H1 (cell line): ENCODE results near the gene CLEC10A. TPM values are rescaled to one million over a fixed set of nuclear protein-coding genes. Genes with fewer than 3 reads are reported as not detected.

Experiments
- CTCF ChIA-PET: fragments of 300-600 bp; sonication (Branson Sonifier 250); formaldehyde crosslinking; loops from one replicate; lab custom pipeline; 2021; ENCODE audit not compliant: partially characterized antibody; lab: Charles Lee
- POLR2A ChIA-PET: fragments of 300-600 bp; sonication (Branson Sonifier 250); formaldehyde crosslinking; loops from one replicate; lab custom pipeline; 2021; ENCODE audit warnings: inconsistent platforms; ENCODE audit not compliant: partially characterized antibody; lab: Charles Lee
- DNase-seq, 2 experiments: peaks; one replicate each; pipeline versions ENCODE4 v3.0.0 to v3.0.0-alpha.2; 2010 to 2022; ENCODE audit warnings: low spot score in 2 of 2, low read depth in 1 of 2, mixed read lengths in 1 of 2
- FAIRE-seq: peaks from 2 replicates; lab custom pipeline; 2011; peaks lifted over from hg19 to GRCh38; lab: Jason Lieb, UNC
- H2AFZ ChIP-seq: 2 replicates; pipeline ENCODE4 v1.8.1; 2012; ENCODE audit warnings: low read length, inconsistent platforms
- H2AK5ac ChIP-seq: 2 replicates; pipeline ENCODE4 v1.6.1; 2013; ENCODE audit warnings: low read depth, low read length
- H2BK120ac ChIP-seq: replicated peaks from 2 replicates; pipeline ENCODE3; 2013; ENCODE audit warnings: low read depth, low read length, inconsistent platforms
- H2BK12ac ChIP-seq: 2 replicates; pipeline ENCODE4 v1.6.1; 2013; ENCODE audit warnings: low read depth, low read length
- H2BK15ac ChIP-seq: 2 replicates; pipeline ENCODE4 v1.6.1; 2013; ENCODE audit warnings: low read length
- H2BK20ac ChIP-seq: 2 replicates; pipeline ENCODE4 v1.6.1; 2013; ENCODE audit warnings: low read length
- H2BK5ac ChIP-seq: 2 replicates; pipeline ENCODE4 v1.6.1; 2013; ENCODE audit warnings: low read depth, low read length
- H3K14ac ChIP-seq: 2 replicates; pipeline ENCODE4 v1.6.1; 2013; ENCODE audit warnings: inconsistent platforms; ENCODE audit not compliant: insufficient read length
- H3K18ac ChIP-seq: 2 replicates; pipeline ENCODE4 v1.6.1; 2013; ENCODE audit warnings: low read length; ENCODE audit errors: extremely low read depth
- H3K23ac ChIP-seq: 2 replicates; pipeline ENCODE4 v1.6.1; 2013; ENCODE audit warnings: inconsistent platforms; ENCODE audit not compliant: insufficient read length
- H3K23me2 ChIP-seq: 2 replicates; pipeline ENCODE4 v1.6.1; 2013; ENCODE audit warnings: low read depth, low read length
- H3K27ac ChIP-seq: 2 replicates; pipeline ENCODE4 v1.6.1; 2011; ENCODE audit warnings: low read depth, low read length, inconsistent platforms
- H3K27me3 ChIP-seq, 4 experiments: replicated peaks in 1 of 4; 1 replicate in 1 of 4; 2 replicates in 3 of 4; pipeline versions ENCODE4 v1.6.1 to v1.8.1; 2011 to 2013; ENCODE audit warnings: low read length in 3 of 4, mild to moderate bottlenecking in 3 of 4, inconsistent platforms in 2 of 4, mixed read lengths in 2 of 4, moderate library complexity in 1 of 4; ENCODE audit not compliant: control insufficient read depth in 3 of 4, insufficient read depth in 3 of 4; ENCODE audit errors: extremely low read depth in 1 of 4
- H3K36me3 ChIP-seq, 4 experiments: 2 replicates each; pipeline versions ENCODE4 v1.6.1 to v1.8.1; 2011 to 2013; ENCODE audit warnings: mild to moderate bottlenecking in 4 of 4, low read length in 3 of 4, moderate library complexity in 2 of 4, control low read depth in 1 of 4, inconsistent platforms in 1 of 4; ENCODE audit not compliant: insufficient read depth in 4 of 4, control insufficient read depth in 2 of 4
- H3K4ac ChIP-seq: replicated peaks from 2 replicates; pipeline ENCODE3; 2013; ENCODE audit warnings: low read length, low read depth, mixed read lengths, inconsistent platforms; ENCODE audit not compliant: insufficient read length
- H3K4me1 ChIP-seq, 4 experiments: replicated peaks in 1 of 4; 1 replicate in 1 of 4; 2 replicates in 3 of 4; pipeline versions ENCODE4 v1.6.1 to v1.8.1; 2011 to 2013; ENCODE audit warnings: low read length in 3 of 4, inconsistent platforms in 2 of 4, mixed read lengths in 1 of 4; ENCODE audit not compliant: insufficient read depth in 4 of 4, control insufficient read depth in 3 of 4
- H3K4me2 ChIP-seq, 2 experiments: 2 replicates each; pipeline versions ENCODE4 v1.6.1 to v1.8.1; 2011 to 2013; ENCODE audit warnings: low read depth in 2 of 2, low read length in 2 of 2, control low read depth in 1 of 2, inconsistent platforms in 1 of 2, mild to moderate bottlenecking in 1 of 2; ENCODE audit not compliant: insufficient read depth in 1 of 2
- H3K4me3 ChIP-seq, 4 experiments: fragments of 200-600, 300-600 bp in 1 of 4; sonication (generic), shearing (Covaris generic), sonication (Bioruptor Twin) in 1 of 4; 2 replicates each; pipeline versions ENCODE4 v1.5.1 to v1.8.1; 2011 to 2016; ENCODE audit warnings: low read length in 4 of 4, low read depth in 3 of 4, control low read depth in 2 of 4, inconsistent platforms in 2 of 4, mild to moderate bottlenecking in 2 of 4, mixed read lengths in 1 of 4, moderate library complexity in 1 of 4; ENCODE audit not compliant: insufficient read depth in 2 of 4; ENCODE audit errors: extremely low read depth in 1 of 4
- H3K56ac ChIP-seq: replicated peaks from 2 replicates; pipeline ENCODE3; 2013; ENCODE audit warnings: low read depth, mild to moderate bottlenecking, mixed read lengths, low read length, inconsistent platforms; ENCODE audit not compliant: insufficient read length
- H3K79me1 ChIP-seq: 2 replicates; pipeline ENCODE4 v1.6.1; 2013; ENCODE audit warnings: low read depth, low read length, control low read depth
- H3K79me2 ChIP-seq, 2 experiments: 2 replicates each; pipeline versions ENCODE4 v1.6.1 to v1.8.1; 2012 to 2013; ENCODE audit warnings: low read length in 2 of 2, mild to moderate bottlenecking in 2 of 2, inconsistent platforms in 1 of 2; ENCODE audit not compliant: insufficient read depth in 2 of 2, control insufficient read depth in 1 of 2
- H3K9ac ChIP-seq, 4 experiments: replicated peaks in 1 of 4; 1 replicate in 1 of 4; 2 replicates in 3 of 4; pipeline versions ENCODE4 v1.6.1 to v1.8.1; 2011 to 2013; ENCODE audit warnings: low read depth in 3 of 4, low read length in 3 of 4, control low read depth in 2 of 4, mild to moderate bottlenecking in 2 of 4, moderate library complexity in 2 of 4, inconsistent platforms in 1 of 4; ENCODE audit errors: extremely low read depth in 1 of 4
- H3K9me3 ChIP-seq, 2 experiments: 2 replicates each; pipeline versions ENCODE4 v1.6.1 to v1.8.1; 2012 to 2013; ENCODE audit warnings: mild to moderate bottlenecking in 2 of 2, moderate library complexity in 2 of 2, control low read depth in 1 of 2, inconsistent platforms in 1 of 2, low read depth in 1 of 2, low read length in 1 of 2, mixed read lengths in 1 of 2; ENCODE audit not compliant: insufficient read depth in 2 of 2
- H4K20me1 ChIP-seq, 2 experiments: replicated peaks in 1 of 2; 2 replicates each; pipeline versions ENCODE3 to v1.8.1; 2011 to 2013; ENCODE audit warnings: inconsistent platforms in 2 of 2, low read length in 2 of 2, mild to moderate bottlenecking in 1 of 2; ENCODE audit not compliant: insufficient read depth in 2 of 2, control insufficient read depth in 1 of 2
- H4K5ac ChIP-seq: 2 replicates; pipeline ENCODE4 v1.6.1; 2013; ENCODE audit warnings: low read length, low read depth, mixed read lengths, inconsistent platforms; ENCODE audit not compliant: insufficient read length
- H4K8ac ChIP-seq: 2 replicates; pipeline ENCODE4 v1.8.0; 2013; ENCODE audit warnings: mild to moderate bottlenecking, moderate library complexity, low read length, inconsistent platforms; ENCODE audit not compliant: insufficient read depth; ENCODE audit errors: extremely low read depth
- H4K91ac ChIP-seq: replicated peaks from 2 replicates; pipeline ENCODE3; 2013; ENCODE audit warnings: low read length, mixed read lengths, inconsistent platforms; ENCODE audit not compliant: insufficient read length
- EGR1 ChIP-seq: IDR thresholded peaks from 2 replicates; pipeline ENCODE4 v1.6.1; 2011; ENCODE audit warnings: low read depth, low read length, borderline replicate concordance
- EZH2 ChIP-seq: fragments of 200-600 bp; sonication (generic); IDR thresholded peaks from 2 replicates; pipeline ENCODE4 v1.7.1; 2012; ENCODE audit warnings: low read depth, mild to moderate bottlenecking, moderate library complexity, low read length, inconsistent platforms; ENCODE audit not compliant: severe bottlenecking
- KDM1A ChIP-seq: fragments of 200-600, 300-600 bp; sonication (generic); IDR thresholded peaks from 2 replicates; pipeline ENCODE4 v1.7.1; 2016; ENCODE audit warnings: mild to moderate bottlenecking, low read length, borderline replicate concordance
- RFX5 ChIP-seq: IDR thresholded peaks from 2 replicates; pipeline ENCODE4 v1.6.1; 2011; ENCODE audit warnings: low read depth, low read length, improper control_type of control experiment, borderline replicate concordance
- SP2 ChIP-seq: IDR thresholded peaks from 2 replicates; pipeline ENCODE4 v1.6.1; 2012; ENCODE audit warnings: mild to moderate bottlenecking, low read length, inconsistent platforms
- SP4 ChIP-seq: IDR thresholded peaks from 2 replicates; pipeline ENCODE4 v1.6.1; 2012; ENCODE audit warnings: low read length, inconsistent platforms
- WGBS, 2 experiments: shearing (Covaris generic) in 1 of 2; methylation state at CpG; one replicate each; pipeline versions ENCODE4 v1.1.6 to v1.1.7; 2013 to 2015; ENCODE audit warnings: low lambda C conversion rate in 2 of 2, mixed read lengths in 2 of 2, inconsistent platforms in 1 of 2, low coverage in 1 of 2, missing lambda C conversion rate in 1 of 2; ENCODE audit not compliant: insufficient replicate concordance in 2 of 2, insufficient coverage in 1 of 2, insufficient read length in 1 of 2; ENCODE audit errors: extremely low coverage in 1 of 2, missing lambda C conversion rate in 1 of 2; 5-methylcytosine and 5-hydroxymethylcytosine counted together
- polyA plus RNA-seq, 7 experiments: library from polyadenylated mRNA; depleted of rRNA in 3 of 7; stranded (reverse) in 5 of 7; unstranded in 2 of 7; fragments of >200 nt in 5 of 7; fragments of 200-250 nt in 2 of 7; gene quantifications; 1 replicate in 5 of 7; 2 replicates in 1 of 7; 4 replicates in 1 of 7; pipeline versions ENCODE4 v1.2.1 to v1.2.3, GENCODE V29; 2011 to 2013; ENCODE audit warnings: missing spikeins in 2 of 7, mixed read lengths in 2 of 7
- total RNA-seq: library from RNA; stranded (reverse); fragmentation: NEBNext Ultra II Directional; extraction: Animal tissue kit (Norgen Biotek cat#: 25700); gene quantifications from 2 replicates; pipeline ENCODE4 v1.2.1, GENCODE V29; 2021

Gene CLEC10A
- total and polyA plus RNA-seq, 2 of the 8 experiments (the other 6 are each of a cell fraction or from before 2014, with no cell fraction given), result not detected

DNA sequence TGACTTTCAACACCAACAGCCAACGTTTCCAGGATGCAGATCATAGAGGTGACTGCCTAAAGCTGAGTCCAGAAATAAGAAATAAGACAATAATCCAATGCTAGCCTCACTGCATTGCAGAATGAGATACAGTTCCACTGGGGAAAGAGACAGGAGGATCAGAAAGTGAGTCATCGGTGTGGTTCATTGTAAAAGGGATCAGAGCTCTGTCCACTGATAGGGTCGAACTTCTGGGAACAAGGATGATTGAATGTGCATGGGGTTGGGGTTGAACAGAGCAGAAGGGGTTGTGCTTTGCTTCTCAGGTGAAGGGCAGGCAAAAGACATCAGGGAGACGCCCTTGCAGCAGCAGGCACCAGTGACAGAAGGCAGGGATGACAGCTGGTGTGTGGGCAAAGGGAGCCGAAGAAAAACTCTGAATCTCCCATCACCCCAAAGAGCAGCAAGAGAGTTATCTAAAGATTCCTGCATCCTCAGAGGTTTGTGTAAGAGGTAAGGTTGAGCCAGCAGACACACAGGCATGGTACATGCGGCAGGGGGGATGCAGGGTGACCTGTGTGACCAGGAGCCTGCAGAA lies 16.4 kb downstream of the CLEC10A start:
- H3K23ac ChIP-seq, result no peak overlapping the region
- H3K36me3 ChIP-seq, result no peaks in the 10 kb centered on the region
- no peak overlapping the region for H3K27ac ChIP-seq
- ChIA-PET CTCF (interaction anchor here (0.6 to 2.5 kb wide), 7 partner anchors 9 to 122 kb away, joined by 3 to 12 read pairs (median 5); no protein-coding TSS in a partner anchor), POLR2A (no interaction called here)
- no peak overlapping the region for H3K4ac ChIP-seq
- H2BK5ac ChIP-seq, result no peak overlapping the region
- no peaks in the 10 kb centered on the region for H4K20me1 ChIP-seq
- no peaks in the 10 kb centered on the region for H3K79me2 ChIP-seq
- H3K4me3 ChIP-seq, result no peak overlapping the region
- no peak overlapping the region for H3K4me2 ChIP-seq
- 79% methylated on average over 6 of the region's 6 CpGs; no CpG with 5 or more reads in 1 of the 2 experiments for WGBS, 2 experiments
- H3K14ac ChIP-seq, result no peak overlapping the region
- no peak overlapping the region for H4K91ac ChIP-seq
- DNase-seq, result no peak
- H3K9me3 ChIP-seq, result peaks cover 14 to 18% of the 10 kb centered on the region in 2 experiments
- H2AFZ ChIP-seq, result no peak overlapping the region
- no peak overlapping the region for H2BK120ac ChIP-seq
- no peak overlapping the region for H2BK15ac ChIP-seq
- no peak overlapping the region for H4K8ac ChIP-seq
- no peak overlapping the region for H2BK20ac ChIP-seq
- no peak overlapping the region for H2AK5ac ChIP-seq
- H3K18ac ChIP-seq, result no peak overlapping the region
- H2BK12ac ChIP-seq, result no peak overlapping the region
- H3K23me2 ChIP-seq, result no peaks in the 10 kb centered on the region
- no peak overlapping the region for H3K56ac ChIP-seq
- no peaks in the 10 kb centered on the region for H3K4me1 ChIP-seq
- H3K9ac ChIP-seq, result no peak overlapping the region
- TF ChIP-seq EGR1, result no peak
- TF ChIP-seq KDM1A, result no peak
- TF ChIP-seq EZH2, result no peak
- TF ChIP-seq RFX5, result no peak
- TF ChIP-seq SP4, result no peak
- TF ChIP-seq SP2, result no peak
- TF ChIP-seq, all 59 proteins: peak for 0
- H4K5ac ChIP-seq, result no peak overlapping the region
- H3K79me1 ChIP-seq, result no peaks in the 10 kb centered on the region
- FAIRE-seq, result no peak
- H3K27me3 ChIP-seq, result no peaks in the 10 kb centered on the region
